Measurements from ENCODE around the gene ALK.

DNA sequence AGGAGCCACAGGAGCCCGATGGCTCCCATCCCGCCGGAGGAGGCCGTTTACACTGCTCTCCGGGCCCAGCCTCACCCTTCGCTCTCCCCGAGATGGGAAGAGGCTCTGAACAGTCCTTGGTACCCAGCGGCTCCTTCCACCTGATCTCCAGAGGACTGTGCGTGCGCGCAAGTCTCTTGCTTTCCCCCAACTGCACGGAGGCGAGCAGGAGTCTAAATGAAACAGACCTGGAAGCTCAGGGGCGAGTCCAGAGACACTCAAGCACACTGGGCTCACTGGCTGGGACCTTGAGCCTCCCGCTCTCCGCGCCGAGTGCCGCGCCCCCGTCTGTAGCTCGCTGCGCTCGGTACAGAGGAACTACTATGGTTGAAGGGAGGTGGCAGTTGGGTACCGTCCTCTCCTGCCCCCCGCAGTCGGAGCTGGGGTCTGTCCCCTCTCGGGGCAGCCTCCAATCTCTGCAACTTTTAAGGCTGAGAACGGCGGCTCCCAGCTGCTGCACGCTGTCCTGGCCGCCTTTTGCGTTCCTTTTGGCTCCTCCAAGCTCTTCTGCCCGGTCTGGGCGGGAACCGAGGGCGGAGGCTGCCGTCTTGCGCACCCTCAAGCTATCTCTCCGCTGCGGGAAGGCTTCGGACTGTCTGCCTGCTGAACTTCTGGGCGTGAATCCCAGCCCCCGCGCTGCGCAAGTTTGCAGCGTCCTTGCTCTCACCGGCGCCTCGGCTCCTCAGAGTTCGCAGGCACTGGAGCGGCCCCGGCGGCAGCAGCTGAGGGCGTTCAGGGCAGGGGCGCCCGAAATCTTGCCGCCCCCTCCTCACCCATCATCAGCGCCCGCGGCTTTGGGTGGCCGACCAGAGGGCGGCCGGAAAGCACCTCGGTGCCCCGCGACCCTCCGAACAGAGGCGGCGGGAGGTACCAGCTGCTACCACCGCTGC is 491 bp downstream of the ALK start:
- TF ChIP-seq CTCF (IDR thresholded peaks at IDR 0.05) = no peak
- TF ChIP-seq POLR2A (IDR thresholded peaks at IDR 0.05) = no peak
